GM12878 (cell line): ENCODE measurements around the gene ANKFY1.

Source experiments
- BRCA1 ChIP-seq: IDR thresholded peaks from 2 replicates; pipeline ENCODE4 v1.6.1; 2011; ENCODE audit warnings: low read depth, low read length, improper control_type of control experiment
- CTCF ChIP-seq, 3 experiments: IDR thresholded peaks in 2 of 3; conservative IDR thresholded peaks in 1 of 3; 2 replicates each; pipeline ENCODE4 v1.5.1; 2011; ENCODE audit warnings: low read depth in 3 of 3, low read length in 3 of 3, mild to moderate bottlenecking in 3 of 3, control low read depth in 2 of 3, moderate library complexity in 2 of 3, inconsistent platforms in 1 of 3, mixed read lengths in 1 of 3; ENCODE audit not compliant: control insufficient read depth in 2 of 3, insufficient read depth in 1 of 3; ENCODE audit errors: extremely low read depth in 1 of 3
- POLR2AphosphoS5 ChIP-seq: IDR thresholded peaks from 2 replicates; pipeline ENCODE4 v1.6.1; 2011; ENCODE audit warnings: mild to moderate bottlenecking, low read length, inconsistent platforms
- TF ChIP-seq, protein P1 (sequence below): IDR thresholded peaks from 2 replicates; pipeline ENCODE4 v1.6.1; 2012; ENCODE audit warnings: low read length, inconsistent platforms
- TF ChIP-seq, protein P2 (sequence below): IDR thresholded peaks from 2 replicates; pipeline ENCODE4 v1.6.1; 2012; ENCODE audit warnings: mild to moderate bottlenecking, low read depth, low read length

- TF ChIP-seq, protein P1, sequence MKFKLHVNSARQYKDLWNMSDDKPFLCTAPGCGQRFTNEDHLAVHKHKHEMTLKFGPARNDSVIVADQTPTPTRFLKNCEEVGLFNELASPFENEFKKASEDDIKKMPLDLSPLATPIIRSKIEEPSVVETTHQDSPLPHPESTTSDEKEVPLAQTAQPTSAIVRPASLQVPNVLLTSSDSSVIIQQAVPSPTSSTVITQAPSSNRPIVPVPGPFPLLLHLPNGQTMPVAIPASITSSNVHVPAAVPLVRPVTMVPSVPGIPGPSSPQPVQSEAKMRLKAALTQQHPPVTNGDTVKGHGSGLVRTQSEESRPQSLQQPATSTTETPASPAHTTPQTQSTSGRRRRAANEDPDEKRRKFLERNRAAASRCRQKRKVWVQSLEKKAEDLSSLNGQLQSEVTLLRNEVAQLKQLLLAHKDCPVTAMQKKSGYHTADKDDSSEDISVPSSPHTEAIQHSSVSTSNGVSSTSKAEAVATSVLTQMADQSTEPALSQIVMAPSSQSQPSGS: no peak
- no peak for TF ChIP-seq POLR2AphosphoS5
- no peak for TF ChIP-seq CTCF (IDR thresholded peaks at IDR 0.05 in 2 of 3, conservative IDR thresholded peaks at IDR 0.05 in 1 of 3; ENCODE audit: control insufficient read depth in 2 of 3, extremely low read depth in 1 of 3, insufficient read depth in 1 of 3, low read depth in 3 of 3, low read length in 3 of 3)
- no peak for TF ChIP-seq BRCA1
- TF ChIP-seq, protein P2, sequence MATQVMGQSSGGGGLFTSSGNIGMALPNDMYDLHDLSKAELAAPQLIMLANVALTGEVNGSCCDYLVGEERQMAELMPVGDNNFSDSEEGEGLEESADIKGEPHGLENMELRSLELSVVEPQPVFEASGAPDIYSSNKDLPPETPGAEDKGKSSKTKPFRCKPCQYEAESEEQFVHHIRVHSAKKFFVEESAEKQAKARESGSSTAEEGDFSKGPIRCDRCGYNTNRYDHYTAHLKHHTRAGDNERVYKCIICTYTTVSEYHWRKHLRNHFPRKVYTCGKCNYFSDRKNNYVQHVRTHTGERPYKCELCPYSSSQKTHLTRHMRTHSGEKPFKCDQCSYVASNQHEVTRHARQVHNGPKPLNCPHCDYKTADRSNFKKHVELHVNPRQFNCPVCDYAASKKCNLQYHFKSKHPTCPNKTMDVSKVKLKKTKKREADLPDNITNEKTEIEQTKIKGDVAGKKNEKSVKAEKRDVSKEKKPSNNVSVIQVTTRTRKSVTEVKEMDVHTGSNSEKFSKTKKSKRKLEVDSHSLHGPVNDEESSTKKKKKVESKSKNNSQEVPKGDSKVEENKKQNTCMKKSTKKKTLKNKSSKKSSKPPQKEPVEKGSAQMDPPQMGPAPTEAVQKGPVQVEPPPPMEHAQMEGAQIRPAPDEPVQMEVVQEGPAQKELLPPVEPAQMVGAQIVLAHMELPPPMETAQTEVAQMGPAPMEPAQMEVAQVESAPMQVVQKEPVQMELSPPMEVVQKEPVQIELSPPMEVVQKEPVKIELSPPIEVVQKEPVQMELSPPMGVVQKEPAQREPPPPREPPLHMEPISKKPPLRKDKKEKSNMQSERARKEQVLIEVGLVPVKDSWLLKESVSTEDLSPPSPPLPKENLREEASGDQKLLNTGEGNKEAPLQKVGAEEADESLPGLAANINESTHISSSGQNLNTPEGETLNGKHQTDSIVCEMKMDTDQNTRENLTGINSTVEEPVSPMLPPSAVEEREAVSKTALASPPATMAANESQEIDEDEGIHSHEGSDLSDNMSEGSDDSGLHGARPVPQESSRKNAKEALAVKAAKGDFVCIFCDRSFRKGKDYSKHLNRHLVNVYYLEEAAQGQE: no peak
These were observed 54.2 kb downstream of the ANKFY1 start for GRCh38 chr17:4209611-4210010.
